AG10803 (cell line): ENCODE results near the gene CASTOR2.

Experiments used
- DNase-seq: peaks from one replicate; pipeline ENCODE4 v3.0.0; 2010; ENCODE audit warnings: low read depth
- H3K4me3 ChIP-seq: 2 replicates; pipeline ENCODE4 v1.5.1; 2011; ENCODE audit warnings: mild to moderate bottlenecking, low read length, control low read depth
- TF ChIP-seq, protein P1 (sequence below): conservative IDR thresholded peaks from 2 replicates; pipeline ENCODE4 v1.5.1; 2011; ENCODE audit warnings: mild to moderate bottlenecking, low read length, control low read depth, inconsistent platforms

Gene CASTOR2

DNA sequence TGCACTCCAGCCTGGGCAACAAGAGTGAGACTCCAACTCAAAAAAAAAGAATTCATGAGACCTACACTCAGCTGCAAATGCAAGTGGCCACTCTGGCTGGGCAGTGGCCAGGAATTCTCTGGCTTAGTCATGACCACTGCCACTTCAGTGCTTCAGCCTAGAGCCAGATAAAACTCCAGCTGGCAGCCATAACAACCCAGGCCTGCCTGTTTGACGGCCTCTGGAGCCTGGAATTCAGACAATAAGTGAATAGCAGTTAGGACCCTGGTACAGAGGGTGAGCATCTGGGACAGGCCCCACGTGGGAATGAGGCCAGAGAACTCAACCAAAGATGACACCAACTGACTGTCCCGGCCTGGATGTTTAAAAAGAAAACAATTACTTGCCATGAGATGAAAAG is 90.2 kb downstream of the CASTOR2 start:
- no peak overlapping the region for H3K4me3 ChIP-seq
- TF ChIP-seq, protein P1, sequence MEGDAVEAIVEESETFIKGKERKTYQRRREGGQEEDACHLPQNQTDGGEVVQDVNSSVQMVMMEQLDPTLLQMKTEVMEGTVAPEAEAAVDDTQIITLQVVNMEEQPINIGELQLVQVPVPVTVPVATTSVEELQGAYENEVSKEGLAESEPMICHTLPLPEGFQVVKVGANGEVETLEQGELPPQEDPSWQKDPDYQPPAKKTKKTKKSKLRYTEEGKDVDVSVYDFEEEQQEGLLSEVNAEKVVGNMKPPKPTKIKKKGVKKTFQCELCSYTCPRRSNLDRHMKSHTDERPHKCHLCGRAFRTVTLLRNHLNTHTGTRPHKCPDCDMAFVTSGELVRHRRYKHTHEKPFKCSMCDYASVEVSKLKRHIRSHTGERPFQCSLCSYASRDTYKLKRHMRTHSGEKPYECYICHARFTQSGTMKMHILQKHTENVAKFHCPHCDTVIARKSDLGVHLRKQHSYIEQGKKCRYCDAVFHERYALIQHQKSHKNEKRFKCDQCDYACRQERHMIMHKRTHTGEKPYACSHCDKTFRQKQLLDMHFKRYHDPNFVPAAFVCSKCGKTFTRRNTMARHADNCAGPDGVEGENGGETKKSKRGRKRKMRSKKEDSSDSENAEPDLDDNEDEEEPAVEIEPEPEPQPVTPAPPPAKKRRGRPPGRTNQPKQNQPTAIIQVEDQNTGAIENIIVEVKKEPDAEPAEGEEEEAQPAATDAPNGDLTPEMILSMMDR: no peak
- peak; percentile 94 for DNase-seq

DNA sequence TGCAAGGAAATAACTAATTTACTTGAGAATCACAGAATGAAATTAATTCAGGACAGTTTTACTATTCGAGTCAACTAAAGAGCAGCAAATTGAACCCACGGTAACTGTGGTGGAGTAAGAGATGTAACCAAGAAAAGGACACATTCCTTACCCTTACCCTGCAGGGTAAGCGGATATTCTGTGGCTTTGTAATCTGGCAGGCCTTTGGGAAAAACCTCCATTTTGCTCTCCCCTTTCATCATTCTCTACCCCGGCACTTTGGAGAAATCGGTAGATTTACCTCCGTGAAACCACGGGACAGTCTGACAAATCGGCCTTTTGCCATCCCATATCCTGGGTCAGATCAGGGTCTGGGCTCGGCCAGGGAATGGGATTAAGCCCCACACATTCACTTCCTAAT is 90.7 kb downstream of the CASTOR2 start:
- H3K4me3 ChIP-seq: no peak overlapping the region
- peak; percentile 46 for DNase-seq
- TF ChIP-seq, protein P1: no peak

DNA sequence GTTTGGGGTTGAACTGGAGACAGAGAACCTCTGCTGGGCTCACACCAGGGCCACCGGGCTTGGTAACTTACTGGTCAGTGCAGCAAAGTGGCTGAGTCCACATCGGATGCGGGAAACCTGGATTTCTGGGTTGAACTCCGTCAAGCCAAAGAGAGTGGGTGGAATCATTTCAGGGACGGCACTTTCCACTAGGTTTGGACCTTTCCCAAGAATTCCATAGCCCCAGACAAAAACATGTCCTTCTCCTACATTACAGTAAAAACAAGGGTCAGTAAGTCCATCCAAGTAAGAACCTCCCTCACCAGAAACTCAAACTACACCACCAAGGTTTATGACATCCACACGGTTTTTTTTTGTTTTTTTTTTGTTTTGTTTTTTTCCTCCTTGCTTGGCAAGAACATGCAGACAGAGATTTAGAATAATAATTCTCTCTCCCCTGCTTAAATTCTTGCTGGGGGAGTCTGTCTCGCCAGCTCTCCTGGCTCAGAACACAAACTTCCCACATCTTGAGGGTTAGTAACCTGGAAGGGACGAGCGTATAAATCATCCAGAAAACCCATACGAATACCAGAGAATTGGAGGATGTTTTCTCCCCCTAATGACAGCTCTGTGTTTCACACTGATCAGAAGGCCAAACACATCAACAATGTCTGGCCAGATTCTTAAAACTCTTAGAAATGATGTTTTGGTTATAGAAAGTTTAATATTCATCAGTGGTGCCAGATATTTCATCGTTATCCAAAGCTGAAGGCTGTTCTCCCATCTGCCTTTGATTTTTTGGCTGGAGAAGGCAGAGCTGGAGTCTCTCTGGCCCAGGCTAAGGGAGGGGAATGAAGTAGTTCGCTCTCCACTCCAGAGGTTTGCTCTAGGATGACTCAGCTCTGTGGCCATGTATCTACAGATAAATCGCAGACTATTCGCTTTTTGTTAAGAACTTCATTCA is 91.6 kb downstream of the CASTOR2 start:
- no peak overlapping the region for H3K4me3 ChIP-seq
- DNase-seq: peak; percentile 89
- TF ChIP-seq, protein P1: no peak

DNA sequence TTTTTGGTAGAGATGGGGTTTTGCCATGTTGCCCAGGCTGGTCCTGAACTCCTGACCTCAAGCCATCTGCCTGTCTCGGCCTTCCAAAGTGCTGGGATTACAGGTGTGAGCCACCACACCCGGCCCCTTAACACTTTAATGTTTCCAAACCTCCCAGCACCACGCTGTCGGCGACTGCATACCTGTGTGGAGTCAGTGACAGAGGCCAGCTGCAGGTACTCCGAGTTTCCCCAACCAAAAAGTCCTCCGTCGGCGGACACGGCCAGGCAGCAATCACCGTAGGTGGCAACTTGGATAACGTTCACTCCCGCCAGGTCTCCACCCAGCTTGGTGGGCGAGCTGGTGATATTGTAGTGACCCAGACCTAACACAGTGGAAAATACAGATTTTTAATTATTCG is 93.9 kb downstream of the CASTOR2 start:
- no peak overlapping the region for H3K4me3 ChIP-seq
- TF ChIP-seq, protein P1: no peak
- DNase-seq: no peak

DNA sequence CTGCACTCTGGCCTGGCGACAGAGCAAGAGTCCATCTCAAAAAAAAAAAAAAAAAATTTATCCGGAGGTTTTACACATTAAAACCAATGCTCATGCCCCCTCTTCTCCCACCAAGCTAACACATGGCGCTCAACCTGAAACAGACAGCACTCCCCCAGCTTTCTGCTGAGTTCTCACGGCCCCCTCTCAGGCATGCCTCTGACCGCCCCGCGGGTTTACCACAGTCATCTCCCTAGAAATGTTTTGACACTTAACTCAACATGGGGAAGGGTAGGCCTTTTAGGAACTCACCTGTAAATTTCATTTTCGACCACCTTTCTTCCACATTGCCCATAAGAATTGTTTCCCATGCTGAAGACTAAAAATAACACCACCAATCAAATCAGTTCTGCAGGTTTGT is 99.8 kb downstream of the CASTOR2 start:
- no peak overlapping the region for H3K4me3 ChIP-seq
- DNase-seq: no peak
- TF ChIP-seq, protein P1: no peak

DNA sequence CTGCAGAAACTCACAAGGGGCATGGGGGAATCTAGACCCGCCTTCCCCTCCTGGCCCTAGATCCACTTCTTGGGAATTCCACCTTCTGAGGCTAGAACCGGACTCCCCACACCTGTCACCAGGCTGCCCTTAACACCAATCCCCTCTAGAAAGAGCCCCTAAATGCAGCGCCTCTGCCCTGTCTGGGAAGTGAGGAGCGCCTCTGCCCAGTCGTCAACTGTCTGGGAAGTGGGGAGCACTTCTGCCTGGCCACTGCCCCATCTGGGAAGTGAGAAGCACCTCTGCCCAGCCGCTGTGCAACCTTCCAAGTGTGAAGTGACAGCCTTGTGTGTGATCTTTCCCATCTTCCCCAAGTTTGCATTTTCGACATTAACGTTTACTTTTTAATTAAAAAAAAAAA is 100.3 kb downstream of the CASTOR2 start:
- H3K4me3 ChIP-seq: no peak overlapping the region
- TF ChIP-seq, protein P1: no peak
- DNase-seq: no peak

DNA sequence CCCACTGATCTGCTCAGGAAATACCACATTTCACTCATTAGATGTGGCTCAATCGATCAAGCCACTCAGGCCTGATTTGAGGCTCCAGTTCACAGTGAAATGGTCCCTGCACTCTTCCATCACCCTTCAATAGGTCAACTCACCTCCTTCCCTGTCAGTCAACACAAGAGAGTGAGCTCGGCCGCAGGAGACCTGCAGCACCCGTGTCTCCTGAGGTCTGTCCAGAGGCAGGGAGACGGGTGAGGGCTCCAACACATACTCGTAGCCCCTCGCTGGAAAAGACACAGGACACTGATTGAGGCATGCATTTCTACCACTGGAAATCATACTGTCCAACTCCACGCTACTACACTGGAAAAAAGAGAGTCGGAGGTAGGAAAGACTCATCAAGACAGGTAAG is 102.0 kb downstream of the CASTOR2 start:
- TF ChIP-seq, protein P1: no peak
- no peak for DNase-seq

More for the DNA sequence above, 102.0 kb downstream of the CASTOR2 start:
- no peak overlapping the region for H3K4me3 ChIP-seq
